ENCODE results near the gene NOS3. TPM values are rescaled to one million over a fixed set of nuclear protein-coding genes. Genes with fewer than 3 reads are reported as not detected.

Gene NOS3
- total and polyA plus RNA-seq, 9 of the 15 experiments (the other 6 are each of a cell fraction or from before 2014, with no cell fraction given), result 1.1 to 121 (median 23.6) TPM

GRCh38 chr7:151026771-151027727 lies 36.2 kb downstream of the NOS3 start (continued):
- TF ChIP-seq ZNF561 (CRISPR knock-in tag; conservative IDR thresholded peaks at IDR 0.05), result peak; percentile 54; the same call in 1 of the 2 replicates
- TF ChIP-seq ZNF584 (CRISPR knock-in tag; IDR thresholded peaks at IDR 0.05; ENCODE audit: low read depth), result peak; percentile 92; the same call in 1 of the 2 replicates
- TF ChIP-seq ZNF444 (CRISPR knock-in tag; IDR thresholded peaks at IDR 0.05), result peak; percentile 69; the same call in 1 of the 2 replicates
- 0 out of 2 replicates have a peak, but pooled peaks have one; percentile 62 for TF ChIP-seq THRB (CRISPR knock-in tag; conservative IDR thresholded peaks at IDR 0.05)
- TF ChIP-seq ZNF699 (CRISPR knock-in tag; IDR thresholded peaks at IDR 0.05; ENCODE audit: insufficient replicate concordance), result peak; percentile 83
- TF ChIP-seq THRAP3 (IDR thresholded peaks at IDR 0.05; ENCODE audit: borderline replicate concordance), result 0 out of 2 replicates have a peak, but pooled peaks have one; percentile 11
- peak; percentile 28; the same call in 1 of the 2 replicates for TF ChIP-seq ZBTB7A (IDR thresholded peaks at IDR 0.05; ENCODE audit: borderline replicate concordance, control insufficient read depth, low read depth, low read length)
- peak; percentile 81 for TF ChIP-seq TEAD2 (tag; IDR thresholded peaks at IDR 0.05)
- peak; percentile 70; the same call in 1 of the 2 replicates for TF ChIP-seq ZNF586 (CRISPR knock-in tag; conservative IDR thresholded peaks at IDR 0.05)
- peak; percentile 62; the same call in 1 of the 2 replicates for TF ChIP-seq HMG20B (CRISPR knock-in tag; IDR thresholded peaks at IDR 0.05)
- TF ChIP-seq DPF2 (IDR thresholded peaks at IDR 0.05), result peak; percentile 81
- peak; percentile 60; the same call in 1 of the 2 replicates for TF ChIP-seq ZNF830 (CRISPR knock-in tag; IDR thresholded peaks at IDR 0.05)
- TF ChIP-seq KDM4B (IDR thresholded peaks at IDR 0.05; ENCODE audit: borderline replicate concordance in 2 of 2, low read depth in 1 of 2), result 0 out of 4 replicates have a peak, but pooled peaks of 1 of the 2 experiments have one; percentile 13
- TF ChIP-seq NFE2L1 (tag; IDR thresholded peaks at IDR 0.05; ENCODE audit: borderline replicate concordance, low read depth), result peak; percentile 68
- TF ChIP-seq ZNF197 (CRISPR knock-in tag; IDR thresholded peaks at IDR 0.05; ENCODE audit: low read depth), result peak; percentile 93
- TF ChIP-seq TEAD1 (CRISPR knock-in tag; IDR thresholded peaks at IDR 0.05), result peak; percentile 71 to 95; a peak in 3 of 4 replicates
- TF ChIP-seq CBFA2T3 (IDR thresholded peaks at IDR 0.05), result peak; percentile 90
- TF ChIP-seq DMBX1 (CRISPR knock-in tag; IDR thresholded peaks at IDR 0.05; ENCODE audit: borderline replicate concordance), result peak; percentile 99
- TF ChIP-seq PML (IDR thresholded peaks at IDR 0.05; ENCODE audit: low read length), result peak; percentile 41; the same call in 1 of the 2 replicates
- 0 out of 2 replicates have a peak, but pooled peaks have one; percentile 10 for TF ChIP-seq ZNF253 (CRISPR knock-in tag; conservative IDR thresholded peaks at IDR 0.05)
- TF ChIP-seq FOSL1 (tag; conservative IDR thresholded peaks at IDR 0.05), result peak; percentile 79
- TF ChIP-seq IRF9 (tag; IDR thresholded peaks at IDR 0.05), result peak; percentile 93
- peak; percentile 83 for TF ChIP-seq ZNF134 (CRISPR knock-in tag; conservative IDR thresholded peaks at IDR 0.05)
- 0 out of 2 replicates have a peak, but pooled peaks have one; percentile 4 for TF ChIP-seq PKNOX1 (IDR thresholded peaks at IDR 0.05)
- TF ChIP-seq ERF (CRISPR knock-in tag; IDR thresholded peaks at IDR 0.05), result peak; percentile 93

Data from K562 (cell line).